HUES48 (cell line): ENCODE measurements around the gene RPL39L.

Experiments used
- H3K27ac ChIP-seq: one replicate; pipeline ENCODE4 v1.7.0; 2013; ENCODE audit warnings: low read depth, low read length, inconsistent platforms
- H3K27me3 ChIP-seq: 2 replicates; pipeline ENCODE4 v1.6.1; 2013; ENCODE audit warnings: mild to moderate bottlenecking, low read length; ENCODE audit not compliant: control insufficient read depth, insufficient read depth
- H3K36me3 ChIP-seq: 2 replicates; pipeline ENCODE4 v1.6.1; 2013; ENCODE audit warnings: low read length; ENCODE audit not compliant: control insufficient read depth, insufficient read depth
- H3K4me1 ChIP-seq: 2 replicates; pipeline ENCODE4 v1.6.1; 2013; ENCODE audit warnings: mild to moderate bottlenecking, low read length; ENCODE audit not compliant: control insufficient read depth, insufficient read depth
- H3K4me3 ChIP-seq: 2 replicates; pipeline ENCODE4 v1.5.1; 2013; ENCODE audit warnings: mild to moderate bottlenecking, low read depth, low read length
- H3K9ac ChIP-seq: 2 replicates; pipeline ENCODE4 v1.6.1; 2013; ENCODE audit warnings: mild to moderate bottlenecking, low read depth, low read length, moderate library complexity
- H3K9me3 ChIP-seq: 2 replicates; pipeline ENCODE4 v1.6.1; 2013; ENCODE audit warnings: low read length; ENCODE audit not compliant: control insufficient read depth, insufficient read depth

RPL39L gene

DNA sequence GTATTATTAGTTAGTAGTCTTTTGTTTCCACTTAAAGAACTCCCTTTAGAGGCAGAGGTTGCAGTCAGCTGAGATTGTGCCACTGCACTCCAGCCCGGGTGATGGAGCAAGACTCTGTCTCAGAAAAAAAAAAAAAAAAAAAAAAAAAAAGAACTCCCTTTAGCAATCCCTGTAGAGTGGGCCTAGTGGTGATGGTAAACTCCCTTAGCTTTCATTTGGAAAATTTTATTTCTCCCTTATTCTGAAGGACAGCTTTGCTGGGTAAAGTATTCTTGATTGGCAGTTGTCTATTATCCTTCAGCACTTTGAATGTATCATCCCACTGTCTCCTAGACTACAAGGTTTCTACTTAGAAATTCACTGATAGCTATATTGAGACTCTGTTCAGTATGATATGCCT is 46.0 kb downstream of the RPL39L start:
- H3K36me3 ChIP-seq, result no peaks in the 10 kb centered on the region
- H3K27ac ChIP-seq, result no peak overlapping the region
- no peak overlapping the region for H3K4me3 ChIP-seq
- H3K4me1 ChIP-seq, result no peaks in the 10 kb centered on the region
- no peaks in the 10 kb centered on the region for H3K27me3 ChIP-seq
- H3K9me3 ChIP-seq, result no peaks in the 10 kb centered on the region; the same call in 1 of the 2 replicates
- no peak overlapping the region for H3K9ac ChIP-seq

DNA sequence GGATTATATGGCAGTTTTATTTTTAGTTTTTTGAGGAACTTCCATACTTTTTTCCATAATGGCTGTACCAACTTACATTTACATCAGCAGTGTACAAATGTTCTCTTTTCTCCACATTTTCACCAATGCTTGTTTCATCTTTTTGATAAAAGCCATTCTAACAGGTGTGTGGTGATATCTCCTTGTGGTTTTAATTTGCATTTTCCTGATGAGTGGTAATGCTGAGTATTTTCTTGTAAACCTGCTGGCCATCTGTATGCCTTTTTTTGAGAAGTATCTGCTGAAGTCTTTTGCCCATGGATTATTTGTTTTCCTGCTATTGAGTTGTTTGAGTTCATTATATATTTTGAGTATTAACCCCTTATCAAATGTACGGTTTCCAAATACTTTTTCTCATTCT is 50.6 kb downstream of the RPL39L start:
- Histone ChIP-seq H3K27me3 (no peaks in the 10 kb centered on the region), H3K9ac (no peak overlapping the region), H3K9me3 (no peaks in the 10 kb centered on the region; the same call in 1 of the 2 replicates), H3K27ac (no peak overlapping the region), H3K4me1 (peaks cover 8% of the 10 kb centered on the region; the same call in 1 of the 2 replicates), H3K36me3 (no peaks in the 10 kb centered on the region), H3K4me3 (no peak overlapping the region)

DNA sequence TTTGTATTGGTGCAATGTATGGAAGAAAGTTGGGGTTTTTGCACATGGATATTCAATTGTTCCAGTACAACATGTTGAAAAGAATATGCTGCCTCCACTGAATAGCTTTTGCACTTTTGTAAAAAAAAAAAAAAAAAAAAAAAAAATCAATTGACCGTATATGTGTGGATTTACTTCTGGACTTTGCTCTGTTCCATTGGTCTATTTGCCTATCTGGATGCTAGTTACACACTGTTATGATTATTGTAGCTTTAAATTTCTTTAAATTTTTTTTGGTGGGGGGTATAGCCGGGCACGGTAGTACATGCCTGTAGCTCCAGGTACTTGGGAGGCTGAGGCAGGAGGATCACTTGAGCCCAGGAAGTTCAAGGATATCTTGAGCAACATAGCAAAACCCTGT is 52.5 kb downstream of the RPL39L start:
- H3K27ac ChIP-seq, result no peak overlapping the region
- no peaks in the 10 kb centered on the region for H3K36me3 ChIP-seq
- peaks cover 8% of the 10 kb centered on the region; the same call in 1 of the 2 replicates for H3K4me1 ChIP-seq
- no peak overlapping the region for H3K4me3 ChIP-seq
- no peaks in the 10 kb centered on the region for H3K27me3 ChIP-seq
- H3K9ac ChIP-seq, result no peak overlapping the region
- H3K9me3 ChIP-seq, result no peaks in the 10 kb centered on the region; the same call in 1 of the 2 replicates

DNA sequence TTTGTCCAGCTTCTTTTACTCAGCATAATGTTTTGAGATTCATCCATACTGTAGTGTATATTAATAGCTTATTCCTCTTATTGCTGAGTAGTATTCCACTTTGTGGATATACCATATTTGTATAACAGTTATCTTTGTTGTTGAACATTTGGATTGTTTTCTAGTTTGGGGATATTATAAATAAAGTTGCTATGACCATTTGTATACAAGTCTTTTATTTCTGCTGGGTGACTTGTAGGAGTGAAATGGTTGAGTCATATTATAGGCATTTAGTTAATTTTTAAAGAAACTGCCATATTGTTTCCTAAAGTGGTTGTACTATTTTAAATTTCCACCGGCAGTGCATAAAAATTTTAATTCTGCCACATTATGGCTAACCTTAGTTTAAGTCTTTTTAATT is 53.4 kb downstream of the RPL39L start:
- no peak overlapping the region for H3K4me3 ChIP-seq
- no peaks in the 10 kb centered on the region for H3K36me3 ChIP-seq
- H3K9me3 ChIP-seq, result no peaks in the 10 kb centered on the region; the same call in 1 of the 2 replicates
- H3K27ac ChIP-seq, result no peak overlapping the region
- H3K4me1 ChIP-seq, result peaks cover 10% of the 10 kb centered on the region; the same call in 1 of the 2 replicates
- H3K27me3 ChIP-seq, result no peaks in the 10 kb centered on the region
- no peak overlapping the region for H3K9ac ChIP-seq

DNA sequence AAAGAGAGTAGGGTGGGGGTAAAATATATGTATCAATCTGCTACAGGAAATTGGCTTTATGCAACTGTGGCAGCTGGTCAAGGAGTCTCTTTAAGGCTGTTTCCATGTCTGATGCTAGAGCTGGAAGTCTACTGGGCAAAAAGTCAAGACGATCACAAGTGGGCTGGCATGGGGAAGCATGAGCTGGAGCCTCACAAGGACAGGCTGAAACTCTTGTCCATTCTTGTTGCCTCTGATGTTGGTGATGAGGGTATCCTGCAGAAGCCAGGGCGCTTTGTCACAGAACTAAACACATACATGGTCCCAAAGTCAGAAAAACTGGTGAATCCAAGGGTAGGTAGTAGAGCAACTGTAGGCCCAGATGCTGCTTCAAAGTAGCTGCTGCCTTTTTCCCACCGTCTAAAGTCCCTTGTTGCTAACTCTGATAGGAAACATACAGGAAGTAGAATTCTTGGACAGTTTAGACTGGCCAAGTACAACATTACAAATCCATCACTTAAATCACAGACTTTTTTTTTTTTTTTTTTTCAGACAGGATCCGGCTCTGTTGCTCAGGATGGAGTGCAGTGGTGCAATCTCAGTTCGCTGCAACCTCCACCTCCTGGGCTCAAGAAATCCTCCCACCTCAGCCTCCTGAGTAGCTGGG is 54.2 kb downstream of the RPL39L start:
- no peak overlapping the region for H3K9ac ChIP-seq
- no peak overlapping the region for H3K27ac ChIP-seq
- H3K9me3 ChIP-seq, result no peaks in the 10 kb centered on the region; the same call in 1 of the 2 replicates
- peaks cover 14% of the 10 kb centered on the region; the same call in 1 of the 2 replicates for H3K4me1 ChIP-seq
- H3K27me3 ChIP-seq, result no peaks in the 10 kb centered on the region
- no peak overlapping the region for H3K4me3 ChIP-seq
- no peaks in the 10 kb centered on the region for H3K36me3 ChIP-seq

DNA sequence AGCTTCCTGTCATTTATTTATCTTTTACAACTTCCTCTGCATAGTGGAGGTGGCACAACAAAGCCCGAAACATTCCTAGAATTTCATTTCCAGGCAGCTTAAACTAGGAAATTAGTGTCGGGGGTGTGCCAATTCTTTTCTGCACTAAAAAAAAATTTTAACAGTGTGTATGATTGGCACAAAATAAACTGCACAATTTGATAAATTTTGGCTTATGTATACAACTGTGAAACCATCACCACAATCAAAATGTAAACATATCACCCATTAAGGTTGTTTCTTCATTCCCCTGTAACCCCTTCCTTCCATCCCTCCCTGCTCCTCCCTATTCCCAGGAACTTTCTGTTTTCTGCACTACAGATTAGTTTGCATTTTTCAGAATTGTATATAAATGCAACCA is 54.7 kb downstream of the RPL39L start:
- H3K9me3 ChIP-seq, result no peaks in the 10 kb centered on the region; the same call in 1 of the 2 replicates
- H3K27me3 ChIP-seq, result no peaks in the 10 kb centered on the region
- no peaks in the 10 kb centered on the region for H3K36me3 ChIP-seq
- no peak overlapping the region for H3K9ac ChIP-seq
- no peak overlapping the region for H3K27ac ChIP-seq
- H3K4me1 ChIP-seq, result peaks cover 17% of the 10 kb centered on the region
- H3K4me3 ChIP-seq, result no peak overlapping the region

DNA sequence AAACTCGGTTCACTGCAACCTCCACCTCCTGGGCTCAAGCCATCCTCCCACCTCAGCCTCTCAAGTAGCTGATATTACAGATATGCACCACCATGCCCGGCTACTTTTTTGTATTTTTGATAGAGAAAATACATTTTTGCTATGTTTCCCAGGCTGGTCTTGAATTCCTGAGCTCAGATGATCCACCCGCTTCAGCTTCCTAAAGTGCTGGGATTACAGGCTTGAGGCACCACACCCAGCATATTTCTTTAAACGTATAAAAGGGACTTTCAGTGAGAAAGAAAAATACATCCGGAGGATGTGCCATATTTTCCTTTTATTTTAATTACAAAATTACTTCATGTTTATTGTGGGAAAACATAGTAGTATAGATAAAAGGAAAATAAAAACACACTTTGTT is 55.2 kb downstream of the RPL39L start:
- Histone ChIP-seq H3K27me3 (no peaks in the 10 kb centered on the region), H3K4me3 (no peak overlapping the region), H3K27ac (no peak overlapping the region), H3K9me3 (no peaks in the 10 kb centered on the region; the same call in 1 of the 2 replicates), H3K4me1 (peaks cover 21% of the 10 kb centered on the region), H3K9ac (no peak overlapping the region), H3K36me3 (no peaks in the 10 kb centered on the region)

DNA sequence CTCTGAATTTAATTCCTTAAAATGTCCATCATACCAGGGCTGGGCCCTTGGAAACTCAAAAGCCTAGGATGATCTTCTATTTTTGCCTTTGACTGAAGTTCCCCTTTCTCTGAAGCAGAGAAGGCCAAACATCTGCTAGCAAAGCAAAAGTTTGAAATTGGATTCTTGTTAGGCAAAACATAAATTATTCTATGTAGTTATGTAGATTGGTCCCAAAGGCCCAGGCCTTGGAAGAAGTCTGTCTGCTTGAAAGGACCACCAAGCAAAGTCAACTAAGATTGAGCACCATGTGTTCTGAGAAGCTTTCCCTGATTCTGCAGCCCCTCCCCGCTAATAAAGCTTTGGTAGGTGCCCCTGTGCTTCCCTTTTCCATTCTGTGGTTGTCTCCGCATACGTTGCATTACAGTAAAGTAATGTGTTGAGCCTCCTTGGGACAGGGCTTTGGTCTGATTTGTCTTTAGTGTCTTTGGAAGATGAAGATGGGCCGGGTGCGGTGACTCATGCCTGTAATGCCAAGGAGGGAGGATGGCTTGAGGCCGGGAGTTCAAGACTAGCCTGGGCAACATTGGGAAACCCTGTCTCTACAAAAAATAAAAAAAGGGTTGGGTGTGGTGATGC is 56.4 kb downstream of the RPL39L start:
- H3K4me3 ChIP-seq, result no peak overlapping the region
- no peak overlapping the region for H3K27ac ChIP-seq
- no peak overlapping the region for H3K9ac ChIP-seq
- no peaks in the 10 kb centered on the region for H3K27me3 ChIP-seq
- peaks cover 8% of the 10 kb centered on the region for H3K36me3 ChIP-seq
- peaks cover 22% of the 10 kb centered on the region for H3K4me1 ChIP-seq
- H3K9me3 ChIP-seq, result no peaks in the 10 kb centered on the region

DNA sequence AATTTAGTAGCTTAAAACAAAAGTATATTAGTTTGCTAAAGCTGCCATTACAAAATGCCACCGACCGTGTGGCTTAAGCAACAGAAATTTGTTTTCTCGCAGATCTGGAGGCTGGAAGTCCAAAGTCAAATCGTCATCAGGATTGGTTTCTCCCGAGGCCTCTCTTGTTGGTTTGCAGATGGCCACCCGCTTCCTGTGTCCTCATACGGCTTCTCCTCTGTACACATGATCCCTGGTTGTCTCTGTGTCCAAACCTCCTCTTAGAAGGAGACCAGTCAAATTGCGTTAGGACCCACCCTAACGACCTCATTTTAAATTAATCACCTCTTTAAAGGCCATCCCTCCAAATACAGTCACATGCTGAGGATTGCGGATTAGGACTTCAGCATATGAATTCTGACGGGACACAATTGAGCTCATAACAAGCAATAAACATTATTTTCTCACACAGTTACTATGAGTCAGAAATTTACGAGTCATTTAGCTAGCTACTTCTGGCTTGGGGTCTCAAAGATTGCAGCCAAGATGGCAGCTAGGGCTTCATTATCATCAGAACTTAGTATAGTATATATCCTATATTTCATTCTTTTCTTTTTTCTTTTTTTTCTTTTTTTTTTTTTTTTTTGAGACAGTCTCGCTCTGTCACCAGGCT is 58.4 kb downstream of the RPL39L start:
- Histone ChIP-seq H3K36me3 (peaks cover 27% of the 10 kb centered on the region), H3K4me1 (peaks cover 22% of the 10 kb centered on the region), H3K9ac (no peak overlapping the region), H3K4me3 (no peak overlapping the region), H3K27ac (no peak overlapping the region), H3K9me3 (no peaks in the 10 kb centered on the region), H3K27me3 (no peaks in the 10 kb centered on the region)

DNA sequence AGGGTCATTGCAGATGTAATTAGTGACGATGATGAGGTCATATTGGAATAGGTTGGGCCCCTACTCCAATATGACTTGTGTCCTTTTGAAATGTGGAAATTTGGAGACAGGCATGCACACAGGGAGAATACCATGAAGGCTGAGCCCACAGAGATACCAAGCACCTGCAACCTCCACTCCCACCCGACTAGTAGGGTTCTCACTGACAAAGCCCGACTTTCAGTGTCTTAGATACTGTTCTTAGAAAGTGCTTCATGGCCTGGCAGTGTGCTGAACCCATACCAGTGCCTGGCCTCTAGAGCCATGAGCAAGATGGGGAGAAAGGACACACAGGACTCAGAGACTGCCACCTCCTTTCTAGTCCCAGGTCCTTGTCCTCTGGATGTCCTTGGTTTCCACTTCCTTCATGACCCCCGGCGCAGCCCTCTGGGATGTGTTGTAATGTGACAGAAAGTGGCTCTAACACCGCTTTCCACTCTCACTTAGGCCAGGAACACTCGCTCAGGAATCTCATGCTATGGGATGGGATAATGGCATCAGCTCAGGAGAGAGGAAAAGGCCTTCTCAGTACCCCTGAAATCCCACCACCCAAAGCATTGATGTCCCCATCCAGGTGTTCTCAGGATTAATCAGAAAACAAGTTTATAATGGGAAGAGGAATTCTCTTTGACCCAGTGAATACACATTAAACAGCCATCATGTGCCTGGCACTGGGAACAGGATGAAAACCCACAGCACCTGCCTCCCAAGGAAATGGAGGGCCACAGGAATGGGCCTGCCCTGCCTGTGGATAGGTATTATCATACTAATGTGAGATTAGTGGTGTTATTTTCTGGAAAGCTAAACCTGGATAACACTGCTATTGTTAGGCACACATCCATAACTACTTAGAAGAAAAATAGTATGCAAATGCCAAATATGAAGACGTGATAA is 59.9 kb downstream of the RPL39L start:
- Histone ChIP-seq H3K27ac (peak overlapping the region; percentile 31), H3K4me3 (no peak overlapping the region), H3K36me3 (peaks cover 43% of the 10 kb centered on the region), H3K9ac (no peak overlapping the region), H3K27me3 (no peaks in the 10 kb centered on the region), H3K9me3 (no peaks in the 10 kb centered on the region), H3K4me1 (peaks cover 17% of the 10 kb centered on the region)
